ENCODE results near the gene MTCL1.

The MTCL1 gene

GRCh38 chr18:8826971-8827370 is 121.6 kb downstream of the MTCL1 start:
- in situ Hi-C loops (cut with MboI; ENCODE audit: low sequenced_read_pairs, unreplicated experiment), result no loop called here
- no peak for DNase-seq (ENCODE audit: low spot score)
- TF ChIP-seq CTCF (IDR thresholded peaks at IDR 0.05; ENCODE audit: borderline replicate concordance, control extremely low read depth, extremely low read depth, insufficient read depth, missing control alignments), result no peak

- DNase-seq (ENCODE audit: low spot score), result no peak
- TF ChIP-seq CTCF (IDR thresholded peaks at IDR 0.05; ENCODE audit: borderline replicate concordance, control extremely low read depth, extremely low read depth, insufficient read depth, missing control alignments), result no peak
- in situ Hi-C loops (cut with MboI; ENCODE audit: low sequenced_read_pairs, unreplicated experiment), result no loop called here
Measured at GRCh38 chr18:8828300-8828699, 122.9 kb downstream of the MTCL1 start.

GRCh38 chr18:8828798-8829197 is 123.4 kb downstream of the MTCL1 start:
- no peak for TF ChIP-seq CTCF (IDR thresholded peaks at IDR 0.05; ENCODE audit: borderline replicate concordance, control extremely low read depth, extremely low read depth, insufficient read depth, missing control alignments)

GRCh38 chr18:8830067-8831060 is 125.0 kb downstream of the MTCL1 start:
- in situ Hi-C loops (cut with MboI; ENCODE audit: low sequenced_read_pairs, unreplicated experiment), result no loop called here
- TF ChIP-seq CTCF (IDR thresholded peaks at IDR 0.05; ENCODE audit: borderline replicate concordance, control extremely low read depth, extremely low read depth, insufficient read depth, missing control alignments), result no peak
- no peak for DNase-seq (ENCODE audit: low spot score)

More at GRCh38 chr18:8828798-8829197, 123.4 kb downstream of the MTCL1 start:
- in situ Hi-C loops (cut with MboI; ENCODE audit: low sequenced_read_pairs, unreplicated experiment), result no loop called here
- no peak for DNase-seq (ENCODE audit: low spot score)

GRCh38 chr18:8831112-8831511 is 125.8 kb downstream of the MTCL1 start:
- TF ChIP-seq CTCF (IDR thresholded peaks at IDR 0.05; ENCODE audit: borderline replicate concordance, control extremely low read depth, extremely low read depth, insufficient read depth, missing control alignments), result no peak
- in situ Hi-C loops (cut with MboI; ENCODE audit: low sequenced_read_pairs, unreplicated experiment), result no loop called here
- DNase-seq (ENCODE audit: low spot score), result no peak

- no peak for DNase-seq (ENCODE audit: low spot score)
- in situ Hi-C loops (cut with MboI; ENCODE audit: low sequenced_read_pairs, unreplicated experiment), result no loop called here
- TF ChIP-seq CTCF (IDR thresholded peaks at IDR 0.05; ENCODE audit: borderline replicate concordance, control extremely low read depth, extremely low read depth, insufficient read depth, missing control alignments), result no peak
Measured at GRCh38 chr18:8831531-8831930, 126.2 kb downstream of the MTCL1 start.

Data from GM13976 (cell line).